PC-9 (cell line): ENCODE results near the gene TAS2R41. TPM values are rescaled to one million over a fixed set of nuclear protein-coding genes. Genes with fewer than 3 reads are reported as not detected.

ENCODE experiments used
- Bru-seq: library from RNA; stranded (reverse); fragments of 400-500 nt; gene quantifications from one replicate; lab custom pipeline; 2021; lab: Mats Ljungman, UMichigan
- BruChase-seq, 2 experiments: library from RNA; stranded (reverse); fragments of 400-500 nt; gene quantifications; one replicate each; lab custom pipeline; 2021; lab: Mats Ljungman, UMichigan
- BruUV-seq: library from RNA; stranded (reverse); fragments of 400-500 nt; replicated peaks from 2 replicates; lab custom pipeline; 2021; lab: Mats Ljungman, UMichigan
- CTCF ChIA-PET: fragments of 300-600 bp; sonication (Branson Sonifier 250); formaldehyde crosslinking; loops from one replicate; lab custom pipeline; 2022; ENCODE audit warnings: antibody characterized with exemption; lab: Charles Lee
- POLR2A ChIA-PET: fragments of 300-600 bp; sonication (Branson Sonifier 250); formaldehyde crosslinking; loops from one replicate; lab custom pipeline; 2022; ENCODE audit warnings: antibody characterized with exemption; ENCODE audit not compliant: unreplicated experiment; lab: Charles Lee
- DNase-seq, 2 experiments: peaks; one replicate each; pipeline versions ENCODE4 v3.0.0 to v3.0.0-alpha.2; 2015 to 2022; ENCODE audit warnings: mixed read lengths in 1 of 2
- H2AFZ ChIP-seq: fragments of 200-600 bp; sonication (generic); 2 replicates; pipeline ENCODE4 v1.8.1; 2017; ENCODE audit warnings: antibody characterized with exemption
- H3F3A ChIP-seq: fragments of 200-600 bp; sonication (generic); 2 replicates; pipeline ENCODE4 v1.8.1; 2017; ENCODE audit warnings: antibody characterized with exemption, mild to moderate bottlenecking, low read depth; ENCODE audit not compliant: insufficient read depth
- H3K27ac ChIP-seq: fragments of 200-600 bp; sonication (generic); 2 replicates; pipeline ENCODE4 v1.6.1; 2016; ENCODE audit warnings: mixed run types
- H3K27me3 ChIP-seq: fragments of 200-600 bp; sonication (generic); 2 replicates; pipeline ENCODE4 v1.6.1; 2016; ENCODE audit warnings: low read depth, mixed run types; ENCODE audit not compliant: insufficient read depth
- H3K36me3 ChIP-seq: fragments of 200-600 bp; sonication (generic); 2 replicates; pipeline ENCODE4 v1.6.1; 2016; ENCODE audit warnings: low read depth, mixed run types
- H3K4me1 ChIP-seq: fragments of 200-600 bp; sonication (generic); replicated peaks from 2 replicates; pipeline ENCODE4 v1.6.1; 2016; ENCODE audit warnings: mixed run types; ENCODE audit not compliant: insufficient read depth
- H3K4me2 ChIP-seq: fragments of 200-600 bp; sonication (generic); 2 replicates; pipeline ENCODE4 v1.6.1; 2017; ENCODE audit warnings: mixed run types
- H3K4me3 ChIP-seq: fragments of 200-600 bp; sonication (generic); 2 replicates; pipeline ENCODE4 v1.6.1; 2016; ENCODE audit warnings: mixed run types
- H3K79me2 ChIP-seq: fragments of 200-600 bp; sonication (generic); 2 replicates; pipeline ENCODE4 v1.6.1; 2017; ENCODE audit warnings: low read depth, mixed run types
- H3K9me2 ChIP-seq: fragments of 200-600 bp; sonication (generic); 2 replicates; pipeline ENCODE4 v1.8.1; 2017; ENCODE audit warnings: mild to moderate bottlenecking; ENCODE audit not compliant: insufficient read depth
- H3K9me3 ChIP-seq: fragments of 200-600 bp; sonication (generic); 2 replicates; pipeline ENCODE4 v1.8.1; 2016; ENCODE audit warnings: low read depth; ENCODE audit not compliant: insufficient read depth
- H4K20me1 ChIP-seq: fragments of 200-600 bp; sonication (generic); 2 replicates; pipeline ENCODE4 v1.8.1; 2017; ENCODE audit not compliant: insufficient read depth
- EZH2 ChIP-seq: fragments of 200-600 bp; sonication (generic); IDR thresholded peaks from 2 replicates; pipeline ENCODE4 v1.8.0; 2017; ENCODE audit warnings: antibody characterized with exemption, low read depth
- intact Hi-C: fragments of 100-400 bp; cut with micrococcal nuclease; formaldehyde crosslinking; loops from one replicate; pipeline ENCODE4 v1.10.0; 2022; ENCODE audit not compliant: unreplicated experiment
- long read RNA-seq: library from polyadenylated mRNA; stranded (forward); transcript quantifications from one replicate; pipeline ENCODE4 v2.0.0, GENCODE V29; 2022
- total RNA-seq: library from RNA; stranded (reverse); gene quantifications from 2 replicates; pipeline ENCODE4 v1.2.3, GENCODE V29; 2021
- TF ChIP-seq, protein P1 (sequence below): fragments of 200-600 bp; sonication (generic); conservative IDR thresholded peaks from 2 replicates; pipeline ENCODE4 v1.6.1; 2017; ENCODE audit warnings: mixed run types, antibody characterized with exemption, mild to moderate bottlenecking, moderate library complexity

TAS2R41 gene, protein sequence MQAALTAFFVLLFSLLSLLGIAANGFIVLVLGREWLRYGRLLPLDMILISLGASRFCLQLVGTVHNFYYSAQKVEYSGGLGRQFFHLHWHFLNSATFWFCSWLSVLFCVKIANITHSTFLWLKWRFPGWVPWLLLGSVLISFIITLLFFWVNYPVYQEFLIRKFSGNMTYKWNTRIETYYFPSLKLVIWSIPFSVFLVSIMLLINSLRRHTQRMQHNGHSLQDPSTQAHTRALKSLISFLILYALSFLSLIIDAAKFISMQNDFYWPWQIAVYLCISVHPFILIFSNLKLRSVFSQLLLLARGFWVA
- not detected in 2 replicates for total RNA-seq
- not detected for Bru-seq, nascent RNA
- BruChase-seq, experiment 1, labeled RNA remaining after a 2-hour chase, result percentile 30 among the genes with signal in this experiment
- not detected for BruChase-seq, experiment 2, labeled RNA remaining after a 6-hour chase
- long read RNA-seq, result 0 reads

DNA sequence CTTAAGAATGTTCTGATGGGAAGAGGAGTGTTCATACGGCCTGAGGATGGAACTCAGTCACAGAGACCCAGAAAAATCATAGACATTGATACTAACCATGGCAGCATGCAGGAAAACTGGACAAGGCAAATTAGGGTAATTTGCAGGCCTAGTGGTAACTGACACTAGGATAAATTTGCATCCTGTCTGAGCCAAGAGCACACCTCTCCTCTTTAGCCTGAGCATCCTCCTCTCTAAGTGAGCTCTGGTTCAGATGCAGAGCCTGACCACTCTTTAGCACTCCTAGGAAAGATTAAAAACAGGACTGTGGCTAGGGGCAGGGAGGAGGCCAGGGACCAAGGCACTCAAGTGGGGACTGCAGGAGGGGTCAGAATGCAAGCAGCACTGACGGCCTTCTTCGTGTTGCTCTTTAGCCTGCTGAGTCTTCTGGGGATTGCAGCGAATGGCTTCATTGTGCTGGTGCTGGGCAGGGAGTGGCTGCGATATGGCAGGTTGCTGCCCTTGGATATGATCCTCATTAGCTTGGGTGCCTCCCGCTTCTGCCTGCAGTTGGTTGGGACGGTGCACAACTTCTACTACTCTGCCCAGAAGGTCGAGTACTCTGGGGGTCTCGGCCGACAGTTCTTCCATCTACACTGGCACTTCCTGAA is at the start of gene TAS2R41:
TSS of gene TAS2R41 (plus strand) at position 373 of the 650 bp plus-strand sequence. CDS start at position 373, 0 bp downstream.
- Histone ChIP-seq H3F3A (0 out of 2 replicates have a peak, but pooled peaks cover 2% of the 10 kb centered on the region), H3K36me3 (no peaks in the 10 kb centered on the region), H3K9me2 (no peaks in the 10 kb centered on the region), H3K4me3 (no peak within 1 kb of the TSS), H3K79me2 (no peaks in the 10 kb centered on the region), H3K4me2 (no peak within 1 kb of the TSS), H3K4me1 (peaks cover 7% of the 10 kb centered on the region), H2AFZ (no peak within 1 kb of the TSS), H3K9me3 (0 out of 2 replicates have a peak, but pooled peaks cover 8% of the 10 kb centered on the region), H3K27ac (no peak within 1 kb of the TSS), H4K20me1 (no peaks in the 10 kb centered on the region), H3K27me3 (no peaks in the 10 kb centered on the region)
- intact Hi-C loops, result no loop called here
- BruUV-seq, result no TSS peak
- POLR2A ChIA-PET, result no interaction called here
- CTCF ChIA-PET, result no interaction called here
- DNase-seq, result no peak
- TF ChIP-seq EZH2, result no peak
- TF ChIP-seq, protein P1, sequence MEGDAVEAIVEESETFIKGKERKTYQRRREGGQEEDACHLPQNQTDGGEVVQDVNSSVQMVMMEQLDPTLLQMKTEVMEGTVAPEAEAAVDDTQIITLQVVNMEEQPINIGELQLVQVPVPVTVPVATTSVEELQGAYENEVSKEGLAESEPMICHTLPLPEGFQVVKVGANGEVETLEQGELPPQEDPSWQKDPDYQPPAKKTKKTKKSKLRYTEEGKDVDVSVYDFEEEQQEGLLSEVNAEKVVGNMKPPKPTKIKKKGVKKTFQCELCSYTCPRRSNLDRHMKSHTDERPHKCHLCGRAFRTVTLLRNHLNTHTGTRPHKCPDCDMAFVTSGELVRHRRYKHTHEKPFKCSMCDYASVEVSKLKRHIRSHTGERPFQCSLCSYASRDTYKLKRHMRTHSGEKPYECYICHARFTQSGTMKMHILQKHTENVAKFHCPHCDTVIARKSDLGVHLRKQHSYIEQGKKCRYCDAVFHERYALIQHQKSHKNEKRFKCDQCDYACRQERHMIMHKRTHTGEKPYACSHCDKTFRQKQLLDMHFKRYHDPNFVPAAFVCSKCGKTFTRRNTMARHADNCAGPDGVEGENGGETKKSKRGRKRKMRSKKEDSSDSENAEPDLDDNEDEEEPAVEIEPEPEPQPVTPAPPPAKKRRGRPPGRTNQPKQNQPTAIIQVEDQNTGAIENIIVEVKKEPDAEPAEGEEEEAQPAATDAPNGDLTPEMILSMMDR, result no peak

DNA sequence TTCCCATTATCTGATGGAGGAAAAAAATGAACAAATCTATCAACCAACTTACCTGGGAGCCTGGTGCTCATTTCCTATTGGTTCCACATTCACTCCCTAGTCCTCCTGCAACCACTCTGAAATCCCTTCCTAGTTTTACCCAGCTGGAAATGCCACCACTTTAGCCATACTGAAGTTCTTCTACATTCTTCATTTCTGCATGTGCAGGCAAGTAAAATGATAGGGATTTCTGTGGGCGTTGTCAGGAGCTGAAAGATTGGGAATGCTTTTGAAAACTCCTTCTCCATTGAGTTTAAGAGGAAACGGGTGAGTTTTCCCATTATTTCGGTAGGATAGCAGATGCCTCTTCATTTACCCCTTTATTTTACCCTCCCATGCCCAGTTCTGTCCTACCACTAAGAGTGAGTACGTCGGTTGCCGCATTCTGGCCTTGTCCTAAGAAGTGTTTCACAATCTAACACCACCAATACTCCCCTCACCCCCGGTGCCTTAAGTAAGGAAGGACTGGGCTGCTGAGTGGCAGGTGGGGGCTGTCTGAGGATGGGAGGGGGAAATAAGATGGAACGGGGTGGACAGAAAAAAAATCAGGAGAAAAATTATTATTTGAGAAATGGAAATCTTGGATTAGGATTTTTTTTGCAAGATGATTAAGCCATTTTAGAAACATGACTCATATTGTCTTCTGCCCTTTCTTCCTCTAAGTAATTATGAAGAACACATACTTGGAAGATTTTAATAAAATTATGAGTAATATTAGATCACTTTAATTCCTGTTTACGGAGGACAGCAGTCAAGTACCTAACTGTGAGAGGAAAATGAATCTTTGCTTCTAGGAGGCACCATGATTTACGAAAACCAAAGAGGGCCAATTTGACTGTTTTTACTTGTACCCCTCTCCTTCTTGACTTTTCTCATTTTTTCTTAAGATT is 47.6 kb upstream of the TAS2R41 start:
- no TSS peak for BruUV-seq
- no peaks in the 10 kb centered on the region for H3K9me2 ChIP-seq
- H3K27ac ChIP-seq, result no peak overlapping the region
- peak in 1 of 2 experiments; percentile 35 for DNase-seq
- H3K4me1 ChIP-seq, result peaks cover 8% of the 10 kb centered on the region; the same call in 1 of the 2 replicates
- no peak overlapping the region for H3K4me3 ChIP-seq
- intact Hi-C loops, result no loop called here
- H3K79me2 ChIP-seq, result no peaks in the 10 kb centered on the region
- no peak overlapping the region for H2AFZ ChIP-seq
- H3K36me3 ChIP-seq, result no peaks in the 10 kb centered on the region
- 0 out of 2 replicates have a peak, but pooled peaks cover 4% of the 10 kb centered on the region for H3F3A ChIP-seq
- ChIA-PET CTCF (no interaction called here), POLR2A (no interaction called here)
- H3K9me3 ChIP-seq, result no peaks in the 10 kb centered on the region; the same call in 1 of the 2 replicates
- no peak overlapping the region for H3K4me2 ChIP-seq
- no peak for TF ChIP-seq EZH2
- TF ChIP-seq, protein P1, result no peak
- H3K27me3 ChIP-seq, result no peaks in the 10 kb centered on the region
- no peaks in the 10 kb centered on the region for H4K20me1 ChIP-seq

DNA sequence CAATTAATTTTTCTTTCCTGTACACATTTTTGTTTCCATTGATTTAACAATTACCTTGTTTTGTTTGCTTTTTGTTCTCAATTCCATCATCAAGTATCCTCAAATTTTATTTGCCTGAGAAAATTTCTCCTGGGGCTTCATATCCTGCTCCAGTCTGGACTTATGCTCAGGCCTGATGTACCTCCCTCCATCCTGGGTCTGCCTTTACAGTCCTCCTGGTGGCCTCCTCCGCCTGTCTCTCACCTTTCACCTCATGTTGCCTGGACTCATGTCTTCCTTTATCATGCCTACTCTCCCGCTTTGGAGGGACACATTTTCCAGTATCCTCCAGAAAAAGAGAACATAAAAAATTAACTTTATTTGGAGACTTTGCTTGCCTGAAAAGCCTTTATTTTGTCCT is 46.6 kb upstream of the TAS2R41 start:
- TF ChIP-seq, protein P1, result no peak
- TF ChIP-seq EZH2, result no peak
- DNase-seq, result no peak
- H3K27me3 ChIP-seq, result no peaks in the 10 kb centered on the region
- no peaks in the 10 kb centered on the region for H3K79me2 ChIP-seq
- CTCF ChIA-PET, result no interaction called here
- POLR2A ChIA-PET, result no interaction called here
- H3K4me1 ChIP-seq, result peaks cover 8% of the 10 kb centered on the region; the same call in 1 of the 2 replicates
- no peak overlapping the region for H3K4me2 ChIP-seq
- no peaks in the 10 kb centered on the region for H3K36me3 ChIP-seq
- H3K9me2 ChIP-seq, result no peaks in the 10 kb centered on the region
- H3K9me3 ChIP-seq, result no peaks in the 10 kb centered on the region; the same call in 1 of the 2 replicates
- no TSS peak for BruUV-seq
- H3K4me3 ChIP-seq, result no peak overlapping the region
- no peak overlapping the region for H3K27ac ChIP-seq
- H3F3A ChIP-seq, result 0 out of 2 replicates have a peak, but pooled peaks cover 4% of the 10 kb centered on the region
- H4K20me1 ChIP-seq, result no peaks in the 10 kb centered on the region
- intact Hi-C loops, result no loop called here
- no peak overlapping the region for H2AFZ ChIP-seq
